Measurements from ENCODE around the gene PLAAT4.

DNA sequence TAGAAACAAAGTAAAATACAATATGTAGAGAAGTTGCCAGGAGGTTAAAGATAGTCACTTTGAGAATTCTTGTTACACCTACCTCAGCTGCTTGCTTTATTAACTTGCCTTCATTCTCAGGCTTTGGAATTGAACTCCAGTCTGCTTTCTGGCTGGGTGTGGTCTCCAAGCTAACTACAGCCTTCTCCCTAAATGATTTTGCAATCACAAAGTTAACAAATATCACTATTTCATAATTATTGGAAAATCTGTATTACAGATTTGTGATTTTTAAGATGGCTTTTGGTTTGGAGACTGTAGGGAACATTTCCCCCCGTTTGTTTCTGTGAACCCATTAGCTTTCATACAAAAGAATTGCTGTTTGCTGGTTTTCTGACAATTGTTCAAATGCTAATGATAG lies 47.8 kb upstream of the PLAAT4 start:
- TF ChIP-seq, protein P1, sequence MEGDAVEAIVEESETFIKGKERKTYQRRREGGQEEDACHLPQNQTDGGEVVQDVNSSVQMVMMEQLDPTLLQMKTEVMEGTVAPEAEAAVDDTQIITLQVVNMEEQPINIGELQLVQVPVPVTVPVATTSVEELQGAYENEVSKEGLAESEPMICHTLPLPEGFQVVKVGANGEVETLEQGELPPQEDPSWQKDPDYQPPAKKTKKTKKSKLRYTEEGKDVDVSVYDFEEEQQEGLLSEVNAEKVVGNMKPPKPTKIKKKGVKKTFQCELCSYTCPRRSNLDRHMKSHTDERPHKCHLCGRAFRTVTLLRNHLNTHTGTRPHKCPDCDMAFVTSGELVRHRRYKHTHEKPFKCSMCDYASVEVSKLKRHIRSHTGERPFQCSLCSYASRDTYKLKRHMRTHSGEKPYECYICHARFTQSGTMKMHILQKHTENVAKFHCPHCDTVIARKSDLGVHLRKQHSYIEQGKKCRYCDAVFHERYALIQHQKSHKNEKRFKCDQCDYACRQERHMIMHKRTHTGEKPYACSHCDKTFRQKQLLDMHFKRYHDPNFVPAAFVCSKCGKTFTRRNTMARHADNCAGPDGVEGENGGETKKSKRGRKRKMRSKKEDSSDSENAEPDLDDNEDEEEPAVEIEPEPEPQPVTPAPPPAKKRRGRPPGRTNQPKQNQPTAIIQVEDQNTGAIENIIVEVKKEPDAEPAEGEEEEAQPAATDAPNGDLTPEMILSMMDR (IDR thresholded peaks at IDR 0.05) = no peak
- no peak for TF ChIP-seq POLR2A (IDR thresholded peaks at IDR 0.05)
- TF ChIP-seq EP300 (IDR thresholded peaks at IDR 0.05) = no peak

All from ovary (tissue), 3 donors.